Fibroblast of the aortic adventitia (primary cell): ENCODE measurements around the gene NFU1. TPM values are rescaled to one million over a fixed set of nuclear protein-coding genes. Genes with fewer than 3 reads are reported as not detected.
"Not testable (repeated sequence)": the region's sequence is repeated elsewhere in the genome, so short reads cannot be mapped to it uniquely, and the experiment has no call there.

Experiments
- DNase-seq: peaks from one replicate; pipeline ENCODE4 v3.0.0-alpha.2; 2010; ENCODE audit warnings: low read depth
- H3K4me3 ChIP-seq: 2 replicates; pipeline ENCODE4 v1.5.1; 2011; ENCODE audit warnings: low read depth, mild to moderate bottlenecking, control low read depth, low read length, moderate library complexity
- CTCF ChIP-seq: IDR thresholded peaks from 2 replicates; pipeline ENCODE4 v1.5.1; 2011; ENCODE audit warnings: mild to moderate bottlenecking, low read length, control low read depth, inconsistent platforms; ENCODE audit not compliant: insufficient read depth
- total RNA-seq: library from RNA; depleted of rRNA; stranded (reverse); fragments of >200 nt; gene quantifications from 2 replicates; pipeline ENCODE4 v1.2.3, GENCODE V29; 2012; ENCODE audit warnings: low replicate concordance

The NFU1 gene
- total RNA-seq, 1 donor = 54.0 TPM

DNA sequence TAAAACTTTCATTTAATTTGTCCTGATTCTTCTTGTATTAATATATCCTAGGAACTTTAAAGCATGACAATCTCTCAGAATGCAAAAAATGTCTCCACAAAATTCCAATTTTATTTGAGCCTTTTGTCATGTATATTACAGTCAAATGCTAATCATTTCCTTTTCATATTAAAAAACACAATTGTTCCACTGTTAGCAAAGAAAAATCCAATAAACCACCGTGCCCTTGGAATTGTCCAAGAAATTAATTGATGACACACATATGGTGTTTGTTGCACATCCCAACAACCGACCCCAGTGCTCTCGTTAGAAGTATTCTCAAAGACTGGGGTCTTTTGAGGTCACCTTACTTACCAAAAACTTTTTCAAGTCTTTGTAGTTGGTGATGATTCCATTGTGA, 78.3 kb downstream of the NFU1 start:
- no peak overlapping the region for H3K4me3 ChIP-seq
- DNase-seq = no peak
- no peak for TF ChIP-seq CTCF

DNA sequence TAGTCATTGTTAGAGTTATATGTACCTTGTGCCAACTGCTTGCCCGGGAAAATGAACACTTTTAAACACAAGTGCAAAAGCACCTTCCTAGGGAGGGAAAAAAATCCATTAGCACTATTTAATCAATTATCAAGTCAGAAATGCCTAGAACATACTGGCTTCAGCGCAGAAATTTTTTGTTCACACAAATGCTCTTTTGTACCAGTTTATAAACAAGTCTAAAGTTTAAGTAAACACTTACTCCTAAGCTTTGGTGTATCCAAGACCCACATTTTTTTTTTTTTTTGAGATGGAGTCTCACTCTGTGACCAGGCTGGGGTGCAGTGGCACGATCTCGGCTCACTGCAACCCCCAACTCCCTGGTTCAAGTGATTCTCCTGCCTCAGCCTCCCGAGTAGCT, 80.8 kb downstream of the NFU1 start:
- H3K4me3 ChIP-seq = no peak overlapping the region
- DNase-seq = no peak
- no peak for TF ChIP-seq CTCF

DNA sequence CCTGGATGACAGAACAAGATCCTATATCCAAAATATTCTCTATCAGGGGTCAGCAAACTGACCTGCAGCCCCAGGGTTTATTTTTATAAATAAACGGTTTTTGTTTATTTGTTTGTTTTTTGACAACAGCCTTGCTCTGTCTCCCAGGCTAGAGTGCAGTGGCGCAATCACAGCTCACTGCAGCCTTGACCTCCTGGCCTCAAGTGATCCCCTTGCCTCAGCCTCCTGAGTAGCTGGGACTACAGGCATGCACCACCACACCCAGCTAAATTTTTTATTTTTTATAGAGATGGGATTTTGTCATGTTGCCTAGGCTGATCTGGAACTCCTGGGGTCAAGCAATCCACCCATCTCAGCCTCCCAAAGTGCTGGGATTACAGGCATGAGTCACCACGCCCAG, 82.3 kb downstream of the NFU1 start:
- DNase-seq, H3K4me3 ChIP-seq: not testable (repeated sequence)

DNA sequence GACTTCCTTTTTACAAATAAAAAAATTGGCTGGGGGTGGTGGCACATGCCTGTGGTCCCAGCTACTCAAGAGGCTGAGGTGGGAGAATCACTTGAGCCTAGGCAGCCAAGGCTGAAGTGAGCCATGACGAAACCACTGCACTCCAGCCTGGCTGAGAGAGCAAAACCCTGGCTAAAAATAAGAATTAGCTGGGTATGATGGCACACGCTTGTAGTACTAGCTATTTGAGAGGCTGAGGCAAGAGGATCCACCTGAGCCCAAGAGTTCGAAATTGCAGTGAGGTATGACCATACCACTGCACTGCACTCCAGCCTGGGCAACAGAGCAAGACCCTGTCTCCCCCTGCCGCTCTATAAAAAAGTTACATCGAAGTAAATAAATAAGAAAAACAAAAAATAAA, 83.9 kb downstream of the NFU1 start:
- no peak overlapping the region for H3K4me3 ChIP-seq
- no peak for TF ChIP-seq CTCF
- DNase-seq = no peak

DNA sequence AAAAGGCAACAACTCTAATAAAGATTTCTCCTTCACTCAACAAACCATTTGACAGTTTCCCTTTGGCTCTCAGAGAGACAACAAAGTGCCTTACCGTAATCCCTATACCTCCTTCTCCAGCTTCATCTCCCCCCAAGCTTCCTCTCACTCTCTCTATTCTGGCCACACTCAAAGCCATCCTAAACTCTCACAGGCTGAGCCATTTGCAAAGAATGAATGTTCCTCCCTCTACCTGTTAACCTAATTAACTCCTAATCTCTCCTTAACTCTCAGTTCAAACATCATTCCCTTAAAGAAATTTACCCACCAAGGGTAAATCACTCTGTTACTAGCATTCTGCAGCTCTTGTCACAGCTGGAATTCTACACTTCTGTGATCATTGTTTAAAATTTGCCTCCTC, 88.5 kb downstream of the NFU1 start:
- DNase-seq = no peak
- no peak for TF ChIP-seq CTCF
- no peak overlapping the region for H3K4me3 ChIP-seq

Other genes starting within 250 kb of the NFU1 start
- 47.4 and 72.0 TPM in 2 replicates for gene GFPT1, start 50.2 kb downstream of the NFU1 start, total RNA-seq
- gene AAK1, start 206.3 kb upstream of the NFU1 start, total RNA-seq = 82.6 and 88.1 TPM in 2 replicates